ENCODE measurements around the gene ZNF433. TPM values are rescaled to one million over a fixed set of nuclear protein-coding genes. Genes with fewer than 3 reads are reported as not detected.

ZNF433 gene
- total RNA-seq (2022; extraction: Qiagen RNA extraction; ENCODE audit: low read depth), result not detected in 5 replicates

GRCh38 chr19:12035220-12036172 is at the start of gene ZNF433:
TSS of gene ZNF433 (minus strand) at chr19:12035679. CDS start at chr19:12035539, 140 bp downstream.

GRCh38 chr19:12064590-12065538 is 29.4 kb upstream of the ZNF433 start, which contains the start of gene ZNF844:
TSS of gene ZNF844 (plus strand) at chr19:12064731. CDS start at chr19:12064874, 143 bp downstream.

GRCh38 chr19:12052497-12053169 is 17.2 kb upstream of the ZNF433 start, which contains the start of gene ZNF878:
TSS of gene ZNF878 (minus strand) at chr19:12052961. CDS start at chr19:12052801, 160 bp downstream.

GRCh38 chr19:11964858-11965645 is 70.4 kb downstream of the ZNF433 start, which contains the start of gene ZNF763:
TSS of gene ZNF763 (plus strand) at chr19:11965040. CDS start at chr19:11965209, 169 bp downstream.

Other genes with a start within 250 kb of the ZNF433 start
- gene ZNF491, start 237.2 kb downstream of the ZNF433 start, total RNA-seq (2022; extraction: Qiagen RNA extraction; ENCODE audit: low read depth), result not detected in 5 replicates
- 0.06 to 0.13 TPM in 2 of 5 replicates, not detected in the others for gene ZNF440, start 221.4 kb downstream of the ZNF433 start, total RNA-seq (2022; extraction: Qiagen RNA extraction; ENCODE audit: low read depth)
- not detected in 5 replicates for gene ZNF439, start 187.0 kb downstream of the ZNF433 start, total RNA-seq (2022; extraction: Qiagen RNA extraction; ENCODE audit: low read depth)
- not detected in 5 replicates for gene ZNF69, start 147.9 kb downstream of the ZNF433 start, total RNA-seq (2022; extraction: Qiagen RNA extraction; ENCODE audit: low read depth)
- gene ZNF700, start 110.6 kb downstream of the ZNF433 start, total RNA-seq (2022; extraction: Qiagen RNA extraction; ENCODE audit: low read depth), result 0.19 to 0.35 TPM (median 0.30 TPM) in 5 replicates
- not detected in 5 replicates for gene ZNF763, start 70.6 kb downstream of the ZNF433 start, total RNA-seq (2022; extraction: Qiagen RNA extraction; ENCODE audit: low read depth)
- not detected in 5 replicates for gene ZNF878, start 17.3 kb upstream of the ZNF433 start, total RNA-seq (2022; extraction: Qiagen RNA extraction; ENCODE audit: low read depth)
- gene ZNF844, start 29.1 kb upstream of the ZNF433 start, total RNA-seq (2022; extraction: Qiagen RNA extraction; ENCODE audit: low read depth), result not detected in 5 replicates
- 0.11 to 0.44 TPM (median 0.25 TPM) in 4 of 5 replicates, not detected in the other for gene ZNF20, start 104.7 kb upstream of the ZNF433 start, total RNA-seq (2022; extraction: Qiagen RNA extraction; ENCODE audit: low read depth)
- not detected in 5 replicates for gene ZNF625, start 121.1 kb upstream of the ZNF433 start, total RNA-seq (2022; extraction: Qiagen RNA extraction; ENCODE audit: low read depth)
- gene ZNF136, start 127.4 kb upstream of the ZNF433 start, total RNA-seq (2022; extraction: Qiagen RNA extraction; ENCODE audit: low read depth), result 1.2 to 2.1 TPM (median 1.7 TPM) in 5 replicates